Measurements from ENCODE around the gene UBL4A.
A peak's percentile ranks its signal among the peaks of the same experiment; 100 is the strongest.

UBL4A gene

DNA sequence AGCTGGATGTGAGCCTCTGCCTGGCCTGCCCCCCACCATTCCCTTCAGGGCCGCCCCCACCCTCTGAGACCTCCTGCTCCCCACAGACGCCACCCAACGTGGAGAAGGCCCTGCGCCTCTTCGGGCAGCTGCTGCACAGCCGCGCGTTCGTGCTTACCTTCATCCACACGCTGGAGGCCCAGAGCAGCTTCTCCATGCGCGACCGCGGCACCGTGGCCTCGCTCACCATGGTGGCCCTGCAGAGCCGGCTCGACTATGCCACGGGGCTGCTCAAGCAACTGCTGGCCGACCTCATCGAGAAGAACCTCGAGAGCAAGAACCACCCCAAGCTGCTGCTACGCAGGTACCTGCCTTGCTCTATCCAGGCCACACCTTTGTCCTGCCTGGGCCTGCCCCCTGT, 18.2 kb downstream of the UBL4A start:
- TF ChIP-seq ZNF274 (IDR thresholded peaks at IDR 0.05; ENCODE audit: low read depth, low read length): no peak
- no peak overlapping the region for H3K4me3 ChIP-seq (ENCODE audit: low read length)

DNA sequence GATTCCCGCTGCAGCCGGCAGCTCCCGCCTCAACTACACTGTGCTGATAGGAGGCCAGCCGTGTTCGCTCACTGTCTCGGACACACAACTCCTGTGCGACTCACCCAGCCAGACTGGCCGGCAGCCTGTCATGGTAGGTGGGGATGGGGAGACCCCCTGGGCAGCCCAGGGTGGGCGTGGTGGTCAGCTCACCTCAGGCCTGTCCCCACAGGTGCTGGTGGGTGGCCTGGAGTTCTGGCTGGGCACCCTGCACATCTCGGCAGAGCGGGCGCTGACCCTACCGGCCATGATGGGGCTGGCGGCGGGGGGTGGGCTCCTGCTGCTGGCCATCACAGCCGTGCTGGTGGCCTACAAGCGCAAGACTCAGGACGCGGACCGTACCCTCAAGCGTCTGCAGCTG, 18.9 kb downstream of the UBL4A start:
- no peak for TF ChIP-seq ZNF274 (IDR thresholded peaks at IDR 0.05; ENCODE audit: low read depth, low read length)

GRCh38 chrX:154466907-154467306, 19.5 kb downstream of the UBL4A start:
- no peak overlapping the region for H3K4me3 ChIP-seq (ENCODE audit: low read length)
- TF ChIP-seq ZNF274 (IDR thresholded peaks at IDR 0.05; ENCODE audit: low read depth, low read length): no peak

More for the DNA sequence above, 18.9 kb downstream of the UBL4A start:
- no peak overlapping the region for H3K4me3 ChIP-seq (ENCODE audit: low read length)

GRCh38 chrX:154466036-154466435, 20.4 kb downstream of the UBL4A start:
- H3K4me3 ChIP-seq (ENCODE audit: low read length): no peak overlapping the region
- TF ChIP-seq ZNF274 (IDR thresholded peaks at IDR 0.05; ENCODE audit: low read depth, low read length): no peak

DNA sequence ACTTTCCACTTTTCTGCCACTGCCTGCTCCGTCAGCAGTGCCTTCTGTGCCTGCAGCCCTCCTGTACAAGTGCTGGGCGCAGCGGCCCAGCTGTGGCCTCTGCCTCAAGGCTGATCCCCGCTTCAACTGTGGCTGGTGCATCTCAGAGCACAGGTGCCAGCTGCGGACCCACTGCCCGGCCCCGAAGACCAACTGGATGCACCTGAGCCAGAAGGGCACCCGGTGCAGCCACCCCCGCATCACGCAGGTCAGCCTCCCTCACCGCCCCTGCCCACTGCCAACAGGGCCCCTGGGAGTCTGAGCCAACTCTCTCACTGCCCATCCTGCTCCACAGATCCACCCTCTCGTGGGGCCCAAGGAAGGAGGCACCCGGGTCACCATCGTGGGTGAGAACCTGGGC, 20.8 kb downstream of the UBL4A start:
- no peak for TF ChIP-seq ZNF274 (IDR thresholded peaks at IDR 0.05; ENCODE audit: low read depth, low read length)
- H3K4me3 ChIP-seq (ENCODE audit: low read length): no peak overlapping the region

GRCh38 chrX:154464806-154465365, 21.5 kb downstream of the UBL4A start:
- no peak for TF ChIP-seq ZNF274 (IDR thresholded peaks at IDR 0.05; ENCODE audit: low read depth, low read length)
- H3K4me3 ChIP-seq (ENCODE audit: low read length): no peak overlapping the region

DNA sequence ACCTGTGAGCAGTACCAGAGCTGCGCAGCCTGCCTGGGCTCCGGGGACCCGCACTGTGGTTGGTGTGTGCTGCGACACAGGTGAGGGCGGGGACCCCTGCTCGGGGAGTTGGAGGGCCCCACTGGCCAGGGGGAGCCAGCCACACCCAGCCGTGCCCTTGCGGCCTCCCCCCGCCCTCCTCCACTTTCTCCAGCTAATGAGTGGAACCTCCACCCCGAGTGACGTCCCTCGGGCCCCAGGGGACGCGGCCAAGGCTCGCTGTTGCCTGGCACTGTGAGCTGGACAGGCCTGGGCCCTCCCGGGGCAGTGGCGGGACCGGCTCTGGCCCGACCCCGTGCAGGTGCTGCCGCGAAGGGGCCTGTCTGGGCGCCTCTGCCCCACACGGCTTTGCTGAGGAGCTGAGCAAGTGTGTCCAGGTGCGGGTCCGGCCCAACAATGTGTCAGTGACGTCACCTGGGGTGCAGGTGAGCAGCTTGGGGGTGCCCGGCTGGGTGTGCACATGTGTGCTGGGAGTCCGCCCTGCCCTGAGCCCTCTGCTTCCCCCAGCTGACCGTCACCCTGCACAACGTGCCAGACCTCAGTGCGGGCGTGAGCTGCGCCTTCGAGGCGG, 22.7 kb downstream of the UBL4A start:
- H3K4me3 ChIP-seq (ENCODE audit: low read length): no peak overlapping the region
- TF ChIP-seq ZNF274 (IDR thresholded peaks at IDR 0.05; ENCODE audit: low read depth, low read length): no peak

DNA sequence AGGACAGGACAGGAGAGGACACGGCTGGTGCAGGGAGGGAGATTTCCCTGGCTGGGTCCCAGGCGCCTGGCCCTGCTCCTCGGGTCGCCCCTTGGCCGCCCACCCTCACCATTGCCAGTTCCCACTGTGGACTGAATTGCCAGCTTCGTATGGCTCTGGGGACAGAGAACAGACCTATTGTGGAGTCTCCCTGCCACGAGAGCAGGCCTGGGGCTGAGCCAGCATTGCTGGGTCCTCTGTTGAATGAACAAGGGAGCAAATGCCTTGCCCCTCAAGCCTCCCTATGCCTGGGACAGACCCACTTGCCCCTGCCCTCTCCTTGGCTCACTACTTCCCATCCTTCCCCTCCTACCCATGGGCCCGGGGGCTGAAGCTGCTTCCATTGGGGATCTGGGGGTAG, 24.0 kb downstream of the UBL4A start:
- no peak for TF ChIP-seq ZNF274 (IDR thresholded peaks at IDR 0.05; ENCODE audit: low read depth, low read length)
- no peak overlapping the region for H3K4me3 ChIP-seq (ENCODE audit: low read length)

DNA sequence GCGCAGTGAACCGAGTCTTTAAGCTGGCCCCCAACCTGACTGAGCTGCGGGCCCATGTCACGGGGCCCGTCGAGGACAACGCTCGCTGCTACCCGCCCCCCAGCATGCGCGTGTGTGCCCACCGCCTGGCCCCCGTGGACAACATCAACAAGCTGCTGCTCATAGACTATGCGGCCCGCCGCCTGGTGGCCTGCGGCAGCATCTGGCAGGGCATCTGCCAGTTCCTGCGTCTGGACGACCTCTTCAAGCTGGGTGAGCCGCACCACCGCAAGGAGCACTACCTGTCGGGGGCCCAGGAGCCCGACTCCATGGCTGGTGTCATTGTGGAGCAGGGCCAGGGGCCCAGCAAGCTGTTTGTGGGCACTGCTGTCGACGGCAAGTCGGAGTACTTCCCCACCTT, 26.1 kb downstream of the UBL4A start:
- TF ChIP-seq ZNF274 (IDR thresholded peaks at IDR 0.05; ENCODE audit: low read depth, low read length): no peak
- H3K4me3 ChIP-seq (ENCODE audit: low read length): no peak overlapping the region

GRCh38 chrX:154459832-154460231, 26.6 kb downstream of the UBL4A start:
- H3K4me3 ChIP-seq (ENCODE audit: low read length): no peak overlapping the region
- TF ChIP-seq ZNF274 (IDR thresholded peaks at IDR 0.05; ENCODE audit: low read depth, low read length): no peak

GRCh38 chrX:154458954-154459778, 27.2 kb downstream of the UBL4A start:
- no peak for TF ChIP-seq ZNF274 (IDR thresholded peaks at IDR 0.05; ENCODE audit: low read depth, low read length)
- peak overlapping the region; percentile 57 for H3K4me3 ChIP-seq (ENCODE audit: low read length)

DNA sequence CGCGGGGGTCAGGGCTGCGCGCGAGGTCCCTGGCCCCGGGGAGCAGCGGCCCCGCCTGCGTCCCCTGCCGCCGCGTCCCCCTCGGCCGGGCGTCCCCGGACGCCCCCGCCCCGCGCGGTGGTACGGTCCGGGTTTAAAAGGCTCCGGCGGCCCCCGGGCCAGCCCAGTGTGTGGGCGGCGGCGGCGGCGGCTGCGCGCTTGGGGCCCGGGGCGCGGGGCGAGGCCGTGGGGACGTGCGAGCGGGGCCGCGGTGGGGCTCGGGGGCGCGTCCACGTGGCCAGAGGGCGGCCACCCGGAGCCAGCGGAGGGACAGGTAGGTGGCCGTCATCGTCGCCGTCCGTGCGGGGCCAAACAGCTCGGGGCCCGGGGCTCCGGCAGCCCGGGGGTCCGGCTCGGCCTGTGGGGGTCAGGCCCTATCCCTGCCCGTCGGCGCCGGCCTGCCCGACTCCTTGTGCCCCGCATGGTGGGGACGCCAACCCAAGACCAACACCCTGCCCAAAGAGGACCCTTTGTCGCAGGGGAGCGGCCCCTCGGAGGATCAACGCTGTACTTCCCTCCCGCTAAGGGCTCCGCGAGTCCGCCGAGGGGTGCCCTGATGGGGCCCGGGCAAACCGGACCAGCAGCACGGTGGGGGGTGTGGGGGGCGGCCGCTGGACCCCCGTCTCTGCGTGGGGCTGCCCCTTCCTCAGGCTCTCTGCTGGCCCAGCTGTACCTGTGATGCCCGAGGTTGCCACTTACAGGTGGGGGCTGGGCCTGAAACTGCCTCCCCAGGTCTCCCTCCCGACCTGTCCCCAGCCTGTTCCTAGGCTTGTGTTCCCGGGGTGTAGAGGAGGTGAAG, 28.1 kb downstream of the UBL4A start, which contains the start of gene PLXNA3:
Gene PLXNA3, plus strand, starts transcription at position 166 of the 838 bp plus-strand sequence. CDS start 1,903 bp downstream, outside the sequence.
- TF ChIP-seq ZNF274 (IDR thresholded peaks at IDR 0.05; ENCODE audit: low read depth, low read length): no peak
- peak within 1 kb of the TSS; percentile 57 for H3K4me3 ChIP-seq (ENCODE audit: low read length)

- peak overlapping the region; percentile 51; the same call in 1 of the 2 replicates for H3K4me3 ChIP-seq (ENCODE audit: low read length)
- TF ChIP-seq ZNF274 (IDR thresholded peaks at IDR 0.05; ENCODE audit: low read depth, low read length): no peak
Observed at GRCh38 chrX:154457491-154458115, 28.8 kb downstream of the UBL4A start.

GRCh38 chrX:154452823-154453222, 33.6 kb downstream of the UBL4A start:
- H3K4me3 ChIP-seq (ENCODE audit: low read length): no peak overlapping the region
- TF ChIP-seq ZNF274 (IDR thresholded peaks at IDR 0.05; ENCODE audit: low read depth, low read length): no peak

Measured in GM08714 (cell line).